CD4-positive, alpha-beta T cell (primary cell): Measurements from ENCODE around the gene IGFBP7. TPM values are rescaled to one million over a fixed set of nuclear protein-coding genes. Genes with fewer than 3 reads are reported as not detected.

Experiments
- ATAC-seq: fragments of 200-7000 bp; cut with Tn5 transposase; one replicate; pipeline ENCODE4 v1.10.0; 2022; ENCODE audit warnings: mild to moderate bottlenecking; ENCODE audit not compliant: poor library complexity
- CTCF ChIA-PET: fragments of 350-600 bp; sonication (Branson Sonifier 250); formaldehyde crosslinking; loops from one replicate; lab custom pipeline; 2021; ENCODE audit warnings: antibody characterized with exemption, inconsistent platforms; lab: Charles Lee
- POLR2A ChIA-PET: fragments of 350-600 bp; sonication (Branson Sonifier 250); formaldehyde crosslinking; loops from one replicate; lab custom pipeline; 2021; ENCODE audit warnings: antibody characterized with exemption, inconsistent platforms; lab: Charles Lee
- DNase-seq, 14 experiments: peaks; one replicate each; pipeline ENCODE4 v3.0.0-alpha.2; 2013 to 2020; ENCODE audit warnings: mixed read lengths in 2 of 14
- H3K27ac ChIP-seq, 2 donors: one replicate each; pipeline versions ENCODE4 v1.5.1 to v1.7.0; 2013; ENCODE audit warnings: low read length in 2 of 2, low read depth in 1 of 2, mild to moderate bottlenecking in 1 of 2
- H3K27me3 ChIP-seq, 2 experiments: 1 replicate in 1 of 2; 2 replicates in 1 of 2; pipeline versions ENCODE4 v1.6.1 to v1.7.0; 2013; ENCODE audit warnings: low read length in 2 of 2, control low read depth in 1 of 2, mild to moderate bottlenecking in 1 of 2, moderate library complexity in 1 of 2; ENCODE audit not compliant: insufficient read depth in 2 of 2, control insufficient read depth in 1 of 2
- H3K36me3 ChIP-seq: one replicate; pipeline ENCODE4 v1.6.1; 2013; ENCODE audit warnings: low read length, control low read depth; ENCODE audit not compliant: insufficient read depth
- H3K4me1 ChIP-seq: one replicate; pipeline ENCODE4 v1.6.1; 2013; ENCODE audit warnings: low read length, control low read depth; ENCODE audit not compliant: insufficient read depth
- H3K4me3 ChIP-seq: one replicate; pipeline ENCODE4 v1.5.1; 2013; ENCODE audit warnings: mild to moderate bottlenecking, low read length, moderate library complexity
- H3K9me3 ChIP-seq, 2 experiments: 1 replicate in 1 of 2; 2 replicates in 1 of 2; pipeline versions ENCODE4 v1.6.1 to v1.7.0; 2013; ENCODE audit warnings: low read length in 2 of 2, mild to moderate bottlenecking in 2 of 2, control low read depth in 1 of 2, moderate library complexity in 1 of 2; ENCODE audit not compliant: control insufficient read depth in 1 of 2, insufficient read depth in 1 of 2
- H3K27ac Mint-ChIP-seq: one replicate; pipeline ENCODE4 v1.8.0; 2020; ENCODE audit warnings: mixed read lengths
- H3K27me3 Mint-ChIP-seq: one replicate; pipeline ENCODE4 v1.8.0; 2021; ENCODE audit warnings: mixed read lengths
- H3K36me3 Mint-ChIP-seq: one replicate; pipeline ENCODE4 v1.8.0; 2021; ENCODE audit warnings: low read depth, mixed read lengths
- H3K4me1 Mint-ChIP-seq: one replicate; pipeline ENCODE4 v1.8.0; 2021; ENCODE audit warnings: low read depth, mixed read lengths
- H3K4me3 Mint-ChIP-seq: one replicate; pipeline ENCODE4 v1.8.0; 2020; ENCODE audit warnings: mild to moderate bottlenecking, mixed read lengths
- H3K9me3 Mint-ChIP-seq: one replicate; pipeline ENCODE4 v1.8.0; 2020; ENCODE audit warnings: mixed read lengths
- CTCF ChIP-seq: fragments of 200-600 bp; IDR thresholded peaks from one replicate; pipeline ENCODE4 v1.8.0; 2022; ENCODE audit warnings: antibody characterized with exemption, mild to moderate bottlenecking
- intact Hi-C, 2 experiments: fragments of 100-400 bp; cut with DNase I in 1 of 2; cut with micrococcal nuclease in 1 of 2; formaldehyde crosslinking; loops; one replicate each; pipeline versions ENCODE4 v1.15.1 to v1.9.0; 2023 to 2025; cut with DNase I, micrococcal nuclease
- polyA plus RNA-seq, 2 donors: library from polyadenylated mRNA; unstranded; fragments of 120-200 nt; gene quantifications; one replicate each; pipeline ENCODE4 v1.2.1, GENCODE V29; 2013
- total RNA-seq, 174 experiments: library from RNA in 2 of 174; stranded (reverse) in 2 of 174; gene quantifications; one replicate each; pipeline ENCODE4 v1.2.3 and lab custom pipeline; 2021 to 2026

The IGFBP7 gene
- under 1 TPM in 1 of 2 experiments, not detected in 1; 0.45 TPM for total RNA-seq
- polyA plus RNA-seq (2013, experiment 1 of 2) = 2.0 TPM
- polyA plus RNA-seq (2013, experiment 2 of 2) = 5.3 TPM
- total RNA-seq (lab: John Stamatoyannopoulos, UW) = 0 to 3.5 (median 0.24) reads per million in 172 experiments

GRCh38 chr4:57109847-57110639 is at the start of gene IGFBP7:
Gene IGFBP7, minus strand, starts transcription at chr4:57110385. Its CDS starts 34 bp downstream, at chr4:57110351.
- CTCF ChIA-PET = no interaction called here
- intact Hi-C loops = no loop called here
- Histone ChIP-seq H3K27ac (no peak within 1 kb of the TSS), H3K4me1 (peaks cover 14% of the 10 kb centered on the region), H3K36me3 (no peaks in the 10 kb centered on the region), H3K4me3 (peak within 1 kb of the TSS; percentile 40), H3K27me3 (peaks cover 38 to 78% of the 10 kb centered on the region in 2 experiments), H3K9me3 (peaks cover 0 to 4% of the 10 kb centered on the region in 2 experiments)
- ATAC-seq (no peak), DNase-seq (peak in 3 of 14 experiments; percentile 7 to 12 (median 9))
- TF ChIP-seq CTCF = no peak
- Mint-ChIP-seq H3K36me3 (no peaks in the 10 kb centered on the region), H3K4me3 (peak within 1 kb of the TSS; percentile 81), H3K9me3 (no peaks in the 10 kb centered on the region), H3K27me3 (peaks cover 89% of the 10 kb centered on the region), H3K4me1 (peaks cover 16% of the 10 kb centered on the region), H3K27ac (no peak within 1 kb of the TSS)
- POLR2A ChIA-PET = no interaction called here

GRCh38 chr4:57159866-57160265 is 49.7 kb upstream of the IGFBP7 start:
- ATAC-seq (no peak), DNase-seq (no peak)
- Histone ChIP-seq H3K4me1 (peaks cover 12% of the 10 kb centered on the region), H3K36me3 (no peaks in the 10 kb centered on the region), H3K27me3 (peaks cover 5 to 14% of the 10 kb centered on the region in 2 experiments), H3K9me3 (no peaks in the 10 kb centered on the region), H3K4me3 (no peak overlapping the region), H3K27ac (no peak overlapping the region)
- intact Hi-C loops = no loop called here
- no peak overlapping the region for H3K4me3 Mint-ChIP-seq
- no peaks in the 10 kb centered on the region for H3K36me3 Mint-ChIP-seq
- H3K4me1 Mint-ChIP-seq = peaks cover 15% of the 10 kb centered on the region
- H3K9me3 Mint-ChIP-seq = no peaks in the 10 kb centered on the region
- ChIA-PET POLR2A (no interaction called here), CTCF (no interaction called here)
- H3K27ac Mint-ChIP-seq = no peak overlapping the region
- H3K27me3 Mint-ChIP-seq = peaks cover 51% of the 10 kb centered on the region
- TF ChIP-seq CTCF = no peak

- no peak overlapping the region for H3K27ac Mint-ChIP-seq
- Histone ChIP-seq H3K27me3 (peaks cover 7 to 8% of the 10 kb centered on the region in 2 experiments), H3K4me3 (no peak overlapping the region), H3K9me3 (no peaks in the 10 kb centered on the region), H3K27ac (no peak overlapping the region), H3K4me1 (peaks cover 6% of the 10 kb centered on the region), H3K36me3 (no peaks in the 10 kb centered on the region)
- H3K9me3 Mint-ChIP-seq = no peaks in the 10 kb centered on the region
- ChIA-PET CTCF (no interaction called here), POLR2A (no interaction called here)
- peaks cover 46% of the 10 kb centered on the region for H3K27me3 Mint-ChIP-seq
- ATAC-seq (no peak), DNase-seq (no peak)
- no peaks in the 10 kb centered on the region for H3K36me3 Mint-ChIP-seq
- H3K4me1 Mint-ChIP-seq = peaks cover 6% of the 10 kb centered on the region
- no peak for TF ChIP-seq CTCF
- intact Hi-C loops = no loop called here
- no peak overlapping the region for H3K4me3 Mint-ChIP-seq
Observed at GRCh38 chr4:57158762-57159161, 48.6 kb upstream of the IGFBP7 start.
